ENCODE measurements around the gene ZMAT3.

The ZMAT3 gene

GRCh38 chr3:179029096-179029495, 42.5 kb downstream of the ZMAT3 start:
- peaks cover 3% of the 10 kb centered on the region for H3K27me3 Mint-ChIP-seq (ENCODE audit: low read depth, poor library complexity)
- DNase-seq, result no peak
- peaks cover 18% of the 10 kb centered on the region for H3K4me1 Mint-ChIP-seq
- no peak for TF ChIP-seq CTCF (IDR thresholded peaks at IDR 0.05)
- peaks cover 30% of the 10 kb centered on the region for H3K36me3 Mint-ChIP-seq (ENCODE audit: low read depth)
- no peak overlapping the region for H3K27ac Mint-ChIP-seq
- H3K4me3 Mint-ChIP-seq, result no peak overlapping the region
- H3K9me3 Mint-ChIP-seq, result peaks cover 22% of the 10 kb centered on the region

GRCh38 chr3:179028408-179028807, 43.2 kb downstream of the ZMAT3 start:
- peaks cover 31% of the 10 kb centered on the region for H3K36me3 Mint-ChIP-seq (ENCODE audit: low read depth)
- H3K27ac Mint-ChIP-seq, result peak overlapping the region; percentile 54
- H3K27me3 Mint-ChIP-seq (ENCODE audit: low read depth, poor library complexity), result peaks cover 3% of the 10 kb centered on the region
- H3K4me1 Mint-ChIP-seq, result peaks cover 18% of the 10 kb centered on the region
- no peak overlapping the region for H3K4me3 Mint-ChIP-seq
- no peak for DNase-seq
- TF ChIP-seq CTCF (IDR thresholded peaks at IDR 0.05), result no peak
- peaks cover 18% of the 10 kb centered on the region for H3K9me3 Mint-ChIP-seq

GRCh38 chr3:179027326-179027900, 44.2 kb downstream of the ZMAT3 start:
- no peak overlapping the region for H3K4me3 Mint-ChIP-seq
- peaks cover 3% of the 10 kb centered on the region for H3K27me3 Mint-ChIP-seq (ENCODE audit: low read depth, poor library complexity)
- DNase-seq, result peak; percentile 11
- peaks cover 30% of the 10 kb centered on the region for H3K36me3 Mint-ChIP-seq (ENCODE audit: low read depth)
- H3K4me1 Mint-ChIP-seq, result peaks cover 18% of the 10 kb centered on the region
- no peak for TF ChIP-seq CTCF (IDR thresholded peaks at IDR 0.05)
- H3K27ac Mint-ChIP-seq, result peak overlapping the region; percentile 86
- peaks cover 15% of the 10 kb centered on the region for H3K9me3 Mint-ChIP-seq

GRCh38 chr3:179026636-179027035, 45.0 kb downstream of the ZMAT3 start:
- Mint-ChIP-seq H3K27me3 (ENCODE audit: low read depth, poor library complexity) (peaks cover 3% of the 10 kb centered on the region), H3K4me1 (peaks cover 18% of the 10 kb centered on the region), H3K27ac (peak overlapping the region; percentile 70), H3K9me3 (peaks cover 11% of the 10 kb centered on the region), H3K36me3 (ENCODE audit: low read depth) (peaks cover 30% of the 10 kb centered on the region), H3K4me3 (no peak overlapping the region)
- TF ChIP-seq CTCF (IDR thresholded peaks at IDR 0.05), result no peak
- DNase-seq, result no peak

GRCh38 chr3:179021119-179021903, 50.3 kb downstream of the ZMAT3 start:
- no peak for DNase-seq
- H3K4me1 Mint-ChIP-seq, result peaks cover 5% of the 10 kb centered on the region
- peak overlapping the region; percentile 40 for H3K27ac Mint-ChIP-seq
- no peak for TF ChIP-seq CTCF (IDR thresholded peaks at IDR 0.05)
- peaks cover 14% of the 10 kb centered on the region for H3K36me3 Mint-ChIP-seq (ENCODE audit: low read depth)
- H3K4me3 Mint-ChIP-seq, result no peak overlapping the region
- no peaks in the 10 kb centered on the region for H3K9me3 Mint-ChIP-seq
- no peaks in the 10 kb centered on the region for H3K27me3 Mint-ChIP-seq (ENCODE audit: low read depth, poor library complexity)

- peaks cover 5% of the 10 kb centered on the region for H3K4me1 Mint-ChIP-seq
- H3K27ac Mint-ChIP-seq, result no peak overlapping the region
- no peak for DNase-seq
- no peaks in the 10 kb centered on the region for H3K27me3 Mint-ChIP-seq (ENCODE audit: low read depth, poor library complexity)
- H3K4me3 Mint-ChIP-seq, result no peak overlapping the region
- TF ChIP-seq CTCF (IDR thresholded peaks at IDR 0.05), result no peak
- no peaks in the 10 kb centered on the region for H3K9me3 Mint-ChIP-seq
- peaks cover 14% of the 10 kb centered on the region for H3K36me3 Mint-ChIP-seq (ENCODE audit: low read depth)
Observed at GRCh38 chr3:179020112-179020511, 51.5 kb downstream of the ZMAT3 start.

Measured in nephron progenitor cell (in vitro differentiated cells).